Measurements from ENCODE around the gene ATP2B1.

ATP2B1 gene

GRCh38 chr12:89574736-89575208 lies 133.9 kb downstream of the ATP2B1 start:
- DNase-seq: no peak

GRCh38 chr12:89573051-89573810 lies 135.4 kb downstream of the ATP2B1 start:
- no peak for DNase-seq

- no peak for DNase-seq
Observed at GRCh38 chr12:89571491-89572195, 137.0 kb downstream of the ATP2B1 start.

DNA sequence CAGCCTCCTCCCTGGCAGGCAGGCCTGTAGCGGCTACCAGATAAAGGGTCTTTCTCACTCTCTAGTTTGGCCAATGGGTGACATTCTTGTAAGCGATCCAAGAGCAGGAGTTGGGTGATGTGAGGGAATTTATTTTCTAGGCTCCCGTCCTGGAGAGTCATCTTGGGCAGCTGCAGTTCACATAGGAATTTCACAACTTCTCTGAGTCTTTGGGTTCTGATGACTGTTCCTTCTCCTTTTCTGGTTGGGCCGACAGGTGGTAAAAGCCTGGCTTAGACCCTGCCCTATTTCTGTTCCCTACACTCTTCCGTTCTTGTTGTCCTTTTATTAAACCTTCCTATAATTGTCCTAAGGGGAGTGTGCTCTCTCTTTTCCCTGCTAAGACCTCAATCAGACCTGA lies 140.2 kb downstream of the ATP2B1 start:
- DNase-seq: no peak

DNA sequence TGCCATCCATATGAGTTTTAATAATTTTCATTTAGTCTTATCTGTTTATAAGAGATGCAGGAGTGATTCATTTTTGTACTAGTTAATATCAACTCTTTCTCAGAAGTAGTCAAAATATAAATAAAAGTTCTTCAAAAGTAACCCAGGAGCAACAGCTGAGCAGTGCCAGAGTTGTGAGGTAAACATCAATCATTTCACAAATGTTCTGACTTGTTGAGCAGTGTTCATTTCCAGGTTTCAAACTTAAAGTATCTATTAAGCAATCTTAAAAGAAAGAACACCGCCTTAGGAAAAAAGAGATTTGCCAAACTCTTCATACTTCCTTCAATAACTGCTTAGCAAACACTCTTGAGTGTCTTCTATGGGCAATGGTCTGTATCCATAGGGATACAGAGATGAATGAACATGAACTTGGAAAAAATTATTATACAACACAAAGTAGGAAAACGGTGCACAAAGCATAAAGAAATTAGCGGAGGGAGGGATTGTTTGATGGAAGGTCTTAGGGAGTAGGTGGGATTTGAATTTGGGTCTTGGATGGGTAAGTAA lies 140.9 kb downstream of the ATP2B1 start:
- DNase-seq: no peak

DNA sequence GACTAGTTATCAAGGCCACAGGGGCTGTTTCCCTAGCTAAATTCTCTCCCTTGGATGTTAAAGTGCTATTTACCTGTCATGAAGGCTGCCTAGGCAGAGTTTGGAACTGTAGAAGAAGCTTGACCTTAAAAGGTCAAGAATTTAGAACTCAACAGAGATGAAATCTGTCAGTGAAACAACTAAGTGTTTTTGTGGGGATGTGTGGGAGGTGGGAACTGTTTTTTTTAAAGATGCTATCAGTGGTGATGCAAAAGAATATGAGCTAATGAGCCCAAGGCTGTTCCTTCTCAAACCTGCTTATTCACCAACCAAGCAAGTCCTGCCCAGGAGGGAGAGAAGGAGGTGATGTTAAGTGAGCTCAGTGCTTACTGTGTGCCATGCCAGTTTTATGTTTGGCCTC lies 142.0 kb downstream of the ATP2B1 start:
- no peak for DNase-seq

DNA sequence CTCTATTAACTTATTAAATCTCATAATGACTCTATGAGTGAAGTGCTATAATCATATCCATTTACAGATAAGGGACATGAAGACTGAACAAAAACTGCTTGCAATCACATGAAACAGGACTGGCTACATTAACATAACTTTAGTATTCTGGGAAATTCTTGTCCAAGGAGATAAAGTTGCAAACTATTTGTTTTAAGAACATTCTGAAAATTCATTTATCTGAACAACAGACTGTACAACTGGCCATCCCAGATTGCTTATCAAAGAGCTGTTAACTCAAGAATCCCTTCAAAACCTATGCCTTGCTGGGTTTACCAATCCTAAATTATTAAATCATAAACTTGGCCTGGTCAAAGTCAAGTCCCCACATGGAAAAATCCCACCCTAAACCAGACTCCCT lies 143.6 kb downstream of the ATP2B1 start:
- no peak for DNase-seq

DNA sequence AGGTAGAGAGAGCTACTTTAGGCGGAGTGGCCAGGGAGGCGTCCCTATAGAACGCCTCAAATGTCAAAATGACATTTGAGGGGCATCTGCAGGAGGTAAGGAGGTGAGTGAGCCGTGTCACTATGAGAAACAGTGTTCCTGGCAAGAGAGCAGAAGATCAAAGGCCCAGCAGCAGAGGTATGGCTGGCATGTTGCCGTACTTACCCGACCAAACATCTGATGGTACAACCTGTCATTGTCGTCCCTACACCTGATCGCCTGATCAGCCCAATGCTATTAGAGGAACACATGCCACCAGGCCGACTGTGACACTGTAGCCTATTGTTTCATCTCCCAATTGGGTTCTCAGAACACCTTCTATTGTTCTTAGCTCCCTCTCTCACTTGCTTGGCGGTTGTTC lies 148.9 kb downstream of the ATP2B1 start:
- DNase-seq: no peak

GRCh38 chr12:89556976-89557375 lies 151.7 kb downstream of the ATP2B1 start:
- DNase-seq: no peak

GRCh38 chr12:89552376-89552775 lies 156.3 kb downstream of the ATP2B1 start:
- DNase-seq: no peak

GRCh38 chr12:89551747-89552146 lies 156.9 kb downstream of the ATP2B1 start:
- no peak for DNase-seq

DNA sequence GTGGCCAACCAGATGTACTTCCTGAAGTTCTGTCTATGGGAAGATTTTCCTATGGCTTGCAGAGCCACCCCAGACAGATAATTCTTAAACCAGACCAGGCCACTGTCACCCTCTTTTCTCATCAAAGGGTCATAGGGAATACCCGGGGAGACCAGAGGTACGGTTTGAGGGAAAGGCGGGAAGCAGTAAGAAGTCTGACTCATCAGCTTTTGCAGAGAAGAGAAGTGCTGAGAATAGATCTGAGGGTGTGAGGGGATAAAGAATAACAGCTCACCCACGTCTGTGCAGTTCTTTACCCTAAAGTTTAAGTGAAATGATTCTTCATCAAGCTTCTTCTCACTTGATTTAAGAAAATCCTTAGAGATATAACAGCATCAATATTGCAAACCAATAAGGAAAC lies 161.5 kb downstream of the ATP2B1 start:
- DNase-seq: no peak

GRCh38 chr12:89546151-89546550 lies 162.5 kb downstream of the ATP2B1 start:
- no peak for DNase-seq

- DNase-seq: no peak
Observed at GRCh38 chr12:89544681-89545184, 163.9 kb downstream of the ATP2B1 start.

- DNase-seq: no peak
Observed at GRCh38 chr12:89544022-89544421, 164.6 kb downstream of the ATP2B1 start.

DNA sequence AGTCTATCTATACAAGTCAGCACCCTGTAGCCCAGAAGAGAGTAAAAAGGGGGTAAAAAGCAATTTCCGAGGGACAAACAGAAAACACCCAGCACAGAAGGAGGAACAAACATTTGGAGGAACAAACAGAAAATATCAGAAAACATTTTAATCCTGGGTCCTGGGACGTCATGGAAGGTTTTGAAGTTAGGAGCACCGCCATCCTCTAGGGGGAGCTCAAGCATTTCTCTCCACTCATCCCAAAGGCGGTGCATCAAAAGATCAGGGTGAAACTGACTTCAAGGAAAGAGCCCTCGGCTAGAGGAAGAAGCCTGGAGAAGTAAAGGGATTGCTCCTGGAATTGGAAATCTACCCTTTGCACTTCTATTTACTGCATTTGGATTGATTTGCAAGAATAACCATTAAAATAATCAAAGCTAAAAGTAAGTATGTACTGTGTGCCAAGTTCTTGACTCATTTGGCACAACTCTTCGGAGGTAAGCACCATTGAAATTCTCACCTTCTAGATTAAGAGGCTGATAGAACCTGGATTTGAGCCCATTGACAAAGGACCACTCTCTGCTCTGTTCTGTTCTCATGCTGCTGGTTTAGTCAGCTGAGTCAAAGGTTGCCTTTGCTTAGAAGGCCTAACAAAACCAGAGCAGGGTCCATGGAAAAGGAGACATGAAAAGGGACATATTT lies 165.6 kb downstream of the ATP2B1 start:
- peak; percentile 75 for DNase-seq

DNA sequence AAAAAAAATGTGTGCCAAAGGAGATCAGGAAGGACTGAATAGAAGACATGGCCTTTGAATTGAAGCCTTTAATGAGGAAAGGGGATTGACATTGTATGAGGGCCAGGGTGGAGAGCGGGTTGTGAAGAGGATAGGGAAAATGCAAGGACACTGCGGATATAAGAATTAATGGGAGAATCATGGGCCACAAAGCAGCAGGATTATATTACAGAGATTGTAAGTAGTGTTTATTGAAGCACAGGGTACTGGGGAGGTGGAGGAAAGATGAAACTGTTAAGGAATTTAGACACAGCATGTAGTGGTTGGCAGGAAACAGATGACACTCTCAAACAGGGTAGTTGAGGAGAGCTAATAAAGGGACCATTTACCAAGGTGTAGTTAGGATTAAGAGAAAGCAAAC lies 166.4 kb downstream of the ATP2B1 start:
- DNase-seq: no peak

- no peak for DNase-seq
Observed at GRCh38 chr12:89540586-89540985, 168.1 kb downstream of the ATP2B1 start.

GRCh38 chr12:89539426-89540223 lies 169.0 kb downstream of the ATP2B1 start:
- DNase-seq: no peak

- DNase-seq: no peak
Observed at GRCh38 chr12:89538897-89539296, 169.7 kb downstream of the ATP2B1 start.
